ENCODE results near the gene DHFR. TPM values are rescaled to one million over a fixed set of nuclear protein-coding genes. Genes with fewer than 3 reads are reported as not detected.

The DHFR gene
- total and polyA plus RNA-seq, 2 of the 8 experiments (the other 6 are each of a cell fraction or from before 2014, with no cell fraction given): 46.4 to 88.9 TPM

- FAIRE-seq: no peak
- TF ChIP-seq CBX8 (IDR thresholded peaks at IDR 0.05; ENCODE audit: borderline replicate concordance, low read depth, low read length): no peak
- TF ChIP-seq CREB1 (IDR thresholded peaks at IDR 0.05): no peak
- TF ChIP-seq CHD2 (IDR thresholded peaks at IDR 0.05; ENCODE audit: low read length): no peak
- no peak for TF ChIP-seq JUN (IDR thresholded peaks at IDR 0.05; ENCODE audit: low read depth, low read length)
Measured at GRCh38 chr5:80608731-80609130, 46.1 kb downstream of the DHFR start.

More at GRCh38 chr5:80608731-80609130, 46.1 kb downstream of the DHFR start:
- Histone ChIP-seq H3K56ac (replicated peaks; ENCODE audit: insufficient read length, low read depth, low read length) (no peak overlapping the region), H2BK15ac (ENCODE audit: low read length) (no peak overlapping the region), H3K4ac (replicated peaks; ENCODE audit: insufficient read length, low read depth, low read length) (no peak overlapping the region), H3K79me2 (ENCODE audit: control insufficient read depth in 1 of 2, insufficient read depth in 2 of 2, low read length in 2 of 2) (no peaks in the 10 kb centered on the region), H2BK20ac (ENCODE audit: low read length) (no peak overlapping the region), H4K91ac (replicated peaks; ENCODE audit: insufficient read length, low read length) (no peak overlapping the region), H4K5ac (ENCODE audit: insufficient read length, low read depth, low read length) (no peak overlapping the region), H3K14ac (ENCODE audit: insufficient read length) (no peak overlapping the region), H2AFZ (ENCODE audit: low read length) (no peak overlapping the region), H3K27ac (ENCODE audit: low read depth, low read length) (no peak overlapping the region), H3K4me2 (ENCODE audit: insufficient read depth in 1 of 2, low read depth in 2 of 2, low read length in 2 of 2) (no peak overlapping the region), H4K20me1 (replicated peaks in 1 of 2; ENCODE audit: control insufficient read depth in 1 of 2, insufficient read depth in 2 of 2, low read length in 2 of 2) (no peaks in the 10 kb centered on the region), H3K23me2 (ENCODE audit: low read depth, low read length) (no peaks in the 10 kb centered on the region), H3K9ac (replicated peaks in 1 of 4; ENCODE audit: extremely low read depth in 1 of 4, low read depth in 3 of 4, low read length in 3 of 4) (no peak overlapping the region), H3K4me1 (replicated peaks in 1 of 4; ENCODE audit: control insufficient read depth in 3 of 4, insufficient read depth in 4 of 4, low read length in 3 of 4) (no peaks in the 10 kb centered on the region), H3K9me3 (ENCODE audit: insufficient read depth in 2 of 2, low read depth in 1 of 2, low read length in 1 of 2) (peaks cover 0 to 3% of the 10 kb centered on the region in 2 experiments; a peak in 1 of 4 replicates), H4K8ac (ENCODE audit: extremely low read depth, insufficient read depth, low read length) (no peak overlapping the region), H3K36me3 (ENCODE audit: control insufficient read depth in 2 of 4, insufficient read depth in 4 of 4, low read length in 3 of 4) (no peaks in the 10 kb centered on the region), H2BK5ac (ENCODE audit: low read depth, low read length) (no peak overlapping the region), H3K4me3 (ENCODE audit: extremely low read depth in 1 of 4, insufficient read depth in 2 of 4, low read depth in 3 of 4, low read length in 4 of 4) (no peak overlapping the region), H2AK5ac (ENCODE audit: low read depth, low read length) (no peak overlapping the region), H3K18ac (ENCODE audit: extremely low read depth, low read length) (no peak overlapping the region), H3K23ac (ENCODE audit: insufficient read length) (no peak overlapping the region), H2BK120ac (replicated peaks; ENCODE audit: low read depth, low read length) (no peak overlapping the region), H3K27me3 (replicated peaks in 1 of 4; ENCODE audit: control insufficient read depth in 3 of 4, extremely low read depth in 1 of 4, insufficient read depth in 3 of 4, low read length in 3 of 4) (no peaks in the 10 kb centered on the region), H2BK12ac (ENCODE audit: low read depth, low read length) (no peak overlapping the region), H3K79me1 (ENCODE audit: low read depth, low read length) (no peaks in the 10 kb centered on the region)
- CTCF ChIA-PET (ENCODE audit: partially characterized antibody): no interaction called here
- no peak for DNase-seq (ENCODE audit: low read depth in 1 of 2, low spot score in 2 of 2)
- 100% methylated on average over 1 of the region's 1 CpG; no CpG with 5 or more reads in 1 of the 2 experiments for WGBS, 2 experiments (ENCODE audit: extremely low coverage in 1 of 2, insufficient coverage in 1 of 2, insufficient read length in 1 of 2, insufficient replicate concordance in 2 of 2, low coverage in 1 of 2, low lambda C conversion rate in 2 of 2, missing lambda C conversion rate in 1 of 2)
- POLR2A ChIA-PET (ENCODE audit: partially characterized antibody): interaction anchor here (2.6 kb wide), 1 partner anchor 10 kb away, joined by 6 read pairs; no protein-coding TSS in a partner anchor
